Calu3 (cell line): ENCODE results near the gene HEPHL1. TPM values are rescaled to one million over a fixed set of nuclear protein-coding genes. Genes with fewer than 3 reads are reported as not detected.

Source experiments
- BruUV-seq: library from RNA; stranded (reverse); fragments of 400-500 nt; replicated peaks from 2 replicates; lab custom pipeline; 2021; lab: Mats Ljungman, UMichigan
- CTCF ChIA-PET: fragments of 300-600 bp; sonication (Branson Sonifier 250); formaldehyde crosslinking; loops from one replicate; lab custom pipeline; 2022; ENCODE audit warnings: antibody characterized with exemption; lab: Charles Lee
- DNase-seq: peaks from one replicate; pipeline ENCODE4 v3.0.0; 2022
- H3K27ac Mint-ChIP-seq: one replicate; pipeline ENCODE4 v1.8.0; 2022; ENCODE audit warnings: mixed read lengths; ENCODE audit not compliant: unreplicated experiment
- H3K27me3 Mint-ChIP-seq: one replicate; pipeline ENCODE4 v1.8.0; 2022; ENCODE audit warnings: mixed read lengths; ENCODE audit not compliant: unreplicated experiment
- H3K36me3 Mint-ChIP-seq: one replicate; pipeline ENCODE4 v1.8.0; 2022; ENCODE audit warnings: mild to moderate bottlenecking, moderate library complexity, mixed read lengths; ENCODE audit not compliant: insufficient read depth, unreplicated experiment
- H3K4me1 Mint-ChIP-seq: one replicate; pipeline ENCODE4 v1.8.0; 2022; ENCODE audit warnings: mild to moderate bottlenecking, low read depth, mixed read lengths; ENCODE audit not compliant: unreplicated experiment
- H3K4me3 Mint-ChIP-seq: one replicate; pipeline ENCODE4 v1.8.0; 2022; ENCODE audit warnings: mild to moderate bottlenecking, low read depth, moderate library complexity, mixed read lengths; ENCODE audit not compliant: unreplicated experiment
- H3K9me3 Mint-ChIP-seq: one replicate; pipeline ENCODE4 v1.8.0; 2022; ENCODE audit warnings: low read depth, mixed read lengths; ENCODE audit not compliant: unreplicated experiment
- CTCF ChIP-seq: fragments of 200-600 bp; IDR thresholded peaks from one replicate; pipeline ENCODE4 v1.8.0; 2022; ENCODE audit warnings: antibody characterized with exemption; ENCODE audit not compliant: unreplicated experiment
- intact Hi-C: fragments of 100-400 bp; cut with micrococcal nuclease; formaldehyde crosslinking; loops from one replicate; pipeline ENCODE4 v1.10.0; 2022; ENCODE audit not compliant: unreplicated experiment
- total RNA-seq: library from RNA; stranded (reverse); gene quantifications from 2 replicates; pipeline ENCODE4 v1.2.3, GENCODE V29; 2022

The HEPHL1 gene
- total RNA-seq, 1 experiment from 2014 or later: not detected

GRCh38 chr11:94046796-94047195, 25.6 kb downstream of the HEPHL1 start:
- Mint-ChIP-seq H3K36me3 (no peaks in the 10 kb centered on the region), H3K4me1 (peaks cover 10% of the 10 kb centered on the region), H3K27me3 (no peaks in the 10 kb centered on the region), H3K4me3 (no peak overlapping the region), H3K27ac (no peak overlapping the region), H3K9me3 (no peaks in the 10 kb centered on the region)
- CTCF ChIA-PET: no interaction called here
- intact Hi-C loops: loop anchor here (5.0 kb wide), 1 partner anchor 124 kb away; no protein-coding TSS in a partner anchor
- BruUV-seq: no TSS peak
- DNase-seq: no peak
- TF ChIP-seq CTCF: no peak

DNA sequence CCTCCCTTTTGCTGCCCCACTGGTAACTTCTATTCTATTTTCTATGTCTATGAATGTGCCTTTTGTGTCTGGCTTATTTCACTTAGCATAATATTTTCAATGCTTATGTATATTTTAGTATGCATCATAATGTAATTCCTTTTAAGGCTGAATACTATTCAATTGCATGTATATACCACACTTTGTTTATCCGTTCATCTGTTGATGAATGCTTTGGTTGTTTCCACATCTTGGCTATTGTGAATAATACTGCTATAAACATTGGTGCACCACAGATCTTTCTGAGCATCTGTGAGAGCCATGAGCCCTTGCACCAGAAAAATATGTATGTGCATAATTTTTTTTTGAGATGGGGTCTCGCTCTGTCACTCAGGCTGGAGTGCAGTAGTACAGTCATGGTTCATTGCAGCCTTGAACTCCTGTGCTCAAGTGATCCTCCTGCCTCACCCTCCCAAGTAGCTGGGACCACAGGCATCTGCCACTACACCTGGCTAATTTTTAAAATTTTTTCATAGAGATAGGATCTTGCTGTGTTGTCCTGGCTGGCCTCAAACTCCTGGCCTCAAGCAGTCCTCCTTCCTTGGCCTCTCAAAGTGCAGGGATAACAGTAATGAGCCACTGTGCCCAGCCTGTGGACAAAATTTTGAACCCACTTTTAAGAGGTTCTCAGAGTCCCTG, 27.0 kb downstream of the HEPHL1 start:
- Mint-ChIP-seq H3K36me3 (no peaks in the 10 kb centered on the region), H3K9me3 (no peaks in the 10 kb centered on the region), H3K27me3 (no peaks in the 10 kb centered on the region), H3K4me1 (peaks cover 10% of the 10 kb centered on the region), H3K4me3 (no peak overlapping the region), H3K27ac (no peak overlapping the region)
- CTCF ChIA-PET: no interaction called here
- TF ChIP-seq CTCF: no peak
- DNase-seq: no peak
- no TSS peak for BruUV-seq
- intact Hi-C loops: loop anchor here (5.0 kb wide), 1 partner anchor 126 kb away; no protein-coding TSS in a partner anchor

- intact Hi-C loops: loop anchor here (5.0 kb wide), 1 partner anchor 127 kb away; no protein-coding TSS in a partner anchor
Measured at GRCh38 chr11:94049351-94049750, 28.2 kb downstream of the HEPHL1 start.

GRCh38 chr11:94058630-94059029, 37.5 kb downstream of the HEPHL1 start:
- CTCF ChIA-PET: no interaction called here
- Mint-ChIP-seq H3K4me3 (no peak overlapping the region), H3K27ac (no peak overlapping the region), H3K4me1 (no peaks in the 10 kb centered on the region), H3K9me3 (no peaks in the 10 kb centered on the region), H3K27me3 (no peaks in the 10 kb centered on the region), H3K36me3 (no peaks in the 10 kb centered on the region)
- intact Hi-C loops: no loop called here
- no TSS peak for BruUV-seq
- no peak for DNase-seq
- no peak for TF ChIP-seq CTCF

More at GRCh38 chr11:94049351-94049750, 28.2 kb downstream of the HEPHL1 start:
- no peak for TF ChIP-seq CTCF
- Mint-ChIP-seq H3K4me1 (peaks cover 10% of the 10 kb centered on the region), H3K4me3 (no peak overlapping the region), H3K27me3 (no peaks in the 10 kb centered on the region), H3K36me3 (no peaks in the 10 kb centered on the region), H3K27ac (no peak overlapping the region), H3K9me3 (no peaks in the 10 kb centered on the region)
- no TSS peak for BruUV-seq
- peak; percentile 11 for DNase-seq
- CTCF ChIA-PET: no interaction called here
